Astrocyte of the spinal cord (primary cell): ENCODE data around the gene RSBN1L.
"Not testable (repeated sequence)": the region's sequence is repeated elsewhere in the genome, so short reads cannot be mapped to it uniquely, and the experiment has no call there.

ENCODE experiments used
- DNase-seq: peaks from one replicate; pipeline ENCODE4 v3.0.0; 2011; ENCODE audit warnings: low read depth, low spot score
- H3K4me3 ChIP-seq: 2 replicates; pipeline ENCODE4 v1.5.1; 2011; ENCODE audit warnings: low read depth, mild to moderate bottlenecking, low read length, moderate library complexity
- in situ Hi-C: cut with HindIII; loops from 2 replicates; pipeline ENCODE4 v1.10.0; 2017; ENCODE audit warnings: low sequenced_read_pairs
- TF ChIP-seq, protein P1 (sequence below): IDR thresholded peaks from 2 replicates; pipeline ENCODE4 v1.5.1; 2012; ENCODE audit warnings: low read depth, mild to moderate bottlenecking, low read length, inconsistent platforms

Gene RSBN1L

DNA sequence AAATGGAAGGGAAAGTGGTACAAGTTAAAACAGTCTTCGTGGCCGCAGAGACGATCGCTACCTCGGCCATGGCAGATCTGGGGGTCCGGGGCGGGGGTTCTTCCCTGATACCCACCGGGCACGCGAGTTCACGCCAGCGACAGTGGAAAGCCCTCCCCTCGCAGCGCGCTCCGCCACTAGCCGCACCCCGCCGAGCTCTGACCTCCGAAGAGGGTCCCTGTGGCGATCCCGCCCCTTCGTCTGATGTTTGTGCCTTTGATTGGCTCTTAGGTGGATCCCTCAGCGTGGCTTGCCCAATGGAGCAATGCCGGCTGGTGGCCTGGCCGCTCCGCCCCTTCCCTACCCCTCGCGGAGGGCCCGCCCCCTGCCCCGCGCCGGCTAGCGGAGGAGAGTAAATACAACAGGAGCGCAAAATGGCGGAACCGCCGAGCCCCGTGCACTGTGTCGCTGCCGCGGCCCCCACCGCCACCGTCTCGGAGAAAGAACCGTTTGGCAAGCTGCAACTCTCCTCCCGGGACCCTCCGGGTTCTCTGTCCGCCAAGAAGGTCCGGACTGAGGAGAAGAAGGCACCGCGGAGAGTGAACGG lies at the start of gene RSBN1L:
Gene RSBN1L, plus strand, starts transcription at position 403 of the 586 bp plus-strand sequence. Its CDS starts 11 bp downstream, at position 414.
- H3K4me3 ChIP-seq, result peak within 1 kb of the TSS; percentile 93
- TF ChIP-seq, protein P1, sequence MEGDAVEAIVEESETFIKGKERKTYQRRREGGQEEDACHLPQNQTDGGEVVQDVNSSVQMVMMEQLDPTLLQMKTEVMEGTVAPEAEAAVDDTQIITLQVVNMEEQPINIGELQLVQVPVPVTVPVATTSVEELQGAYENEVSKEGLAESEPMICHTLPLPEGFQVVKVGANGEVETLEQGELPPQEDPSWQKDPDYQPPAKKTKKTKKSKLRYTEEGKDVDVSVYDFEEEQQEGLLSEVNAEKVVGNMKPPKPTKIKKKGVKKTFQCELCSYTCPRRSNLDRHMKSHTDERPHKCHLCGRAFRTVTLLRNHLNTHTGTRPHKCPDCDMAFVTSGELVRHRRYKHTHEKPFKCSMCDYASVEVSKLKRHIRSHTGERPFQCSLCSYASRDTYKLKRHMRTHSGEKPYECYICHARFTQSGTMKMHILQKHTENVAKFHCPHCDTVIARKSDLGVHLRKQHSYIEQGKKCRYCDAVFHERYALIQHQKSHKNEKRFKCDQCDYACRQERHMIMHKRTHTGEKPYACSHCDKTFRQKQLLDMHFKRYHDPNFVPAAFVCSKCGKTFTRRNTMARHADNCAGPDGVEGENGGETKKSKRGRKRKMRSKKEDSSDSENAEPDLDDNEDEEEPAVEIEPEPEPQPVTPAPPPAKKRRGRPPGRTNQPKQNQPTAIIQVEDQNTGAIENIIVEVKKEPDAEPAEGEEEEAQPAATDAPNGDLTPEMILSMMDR, result peak; percentile 34
- DNase-seq, result peak; percentile 98
- in situ Hi-C loops, result no loop called here

DNA sequence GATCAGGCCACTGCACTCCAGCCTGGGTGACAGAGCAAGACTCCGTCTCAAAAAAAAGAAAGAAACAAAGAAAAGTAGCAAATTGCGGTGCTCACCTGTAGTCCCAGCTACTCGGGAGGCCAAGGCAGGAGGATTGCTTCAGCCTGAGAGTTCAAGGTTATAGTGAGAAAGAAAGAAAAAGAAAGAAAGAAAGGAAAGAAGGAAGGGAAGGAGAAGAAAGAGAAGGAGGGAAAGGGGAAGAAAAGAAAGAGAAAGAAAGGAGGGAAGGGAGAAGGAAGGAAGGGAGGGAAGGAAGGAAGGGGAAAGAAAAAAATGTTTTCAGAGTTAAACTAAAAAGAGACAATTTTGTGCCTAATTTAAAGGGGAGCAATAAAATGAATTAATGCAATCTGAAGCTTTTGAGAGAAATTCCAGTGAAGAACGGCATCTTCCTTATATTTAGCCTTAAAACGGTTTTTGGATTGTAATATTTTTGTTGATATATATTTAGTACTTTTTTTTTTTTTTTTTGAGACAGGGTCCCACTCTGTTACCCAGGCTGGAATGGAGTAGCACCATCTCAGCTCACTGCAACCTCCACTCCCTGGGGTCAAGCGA lies 47.4 kb upstream of the RSBN1L start:
- H3K4me3 ChIP-seq, result no peak overlapping the region
- in situ Hi-C loops, result no loop called here
- TF ChIP-seq, protein P1, result no peak
- DNase-seq, result no peak

DNA sequence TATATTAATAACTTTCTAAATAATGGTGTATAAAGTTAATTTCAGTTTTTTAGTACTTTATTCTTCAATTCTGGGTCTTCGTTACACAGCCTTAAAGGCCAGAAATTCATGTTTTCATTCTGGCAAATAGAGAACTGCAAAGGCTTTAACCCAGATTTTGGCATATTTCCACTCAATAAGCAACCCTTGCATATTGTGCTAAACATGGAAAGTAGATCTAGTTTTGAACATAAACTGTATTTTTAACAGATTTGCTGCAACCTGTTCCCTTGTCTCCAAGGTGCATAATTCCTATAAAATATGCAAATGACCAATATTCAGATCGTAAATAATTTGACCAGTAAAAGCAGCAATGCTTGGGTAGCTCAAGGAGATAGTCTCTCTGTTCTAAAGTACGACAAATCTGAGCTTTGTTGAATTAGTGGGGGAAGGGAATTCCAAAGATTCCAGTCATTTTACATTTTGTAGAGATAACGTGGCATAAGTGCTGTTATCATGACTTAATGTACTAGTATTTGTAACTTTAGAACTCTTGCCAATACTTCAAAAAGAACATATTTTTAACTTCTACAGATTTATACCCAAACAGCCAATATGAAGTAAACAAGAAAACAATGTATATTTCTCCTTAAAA lies 46.4 kb upstream of the RSBN1L start:
- in situ Hi-C loops, result no loop called here
- no peak overlapping the region for H3K4me3 ChIP-seq
- TF ChIP-seq, protein P1, result no peak
- DNase-seq, result peak; percentile 45

DNA sequence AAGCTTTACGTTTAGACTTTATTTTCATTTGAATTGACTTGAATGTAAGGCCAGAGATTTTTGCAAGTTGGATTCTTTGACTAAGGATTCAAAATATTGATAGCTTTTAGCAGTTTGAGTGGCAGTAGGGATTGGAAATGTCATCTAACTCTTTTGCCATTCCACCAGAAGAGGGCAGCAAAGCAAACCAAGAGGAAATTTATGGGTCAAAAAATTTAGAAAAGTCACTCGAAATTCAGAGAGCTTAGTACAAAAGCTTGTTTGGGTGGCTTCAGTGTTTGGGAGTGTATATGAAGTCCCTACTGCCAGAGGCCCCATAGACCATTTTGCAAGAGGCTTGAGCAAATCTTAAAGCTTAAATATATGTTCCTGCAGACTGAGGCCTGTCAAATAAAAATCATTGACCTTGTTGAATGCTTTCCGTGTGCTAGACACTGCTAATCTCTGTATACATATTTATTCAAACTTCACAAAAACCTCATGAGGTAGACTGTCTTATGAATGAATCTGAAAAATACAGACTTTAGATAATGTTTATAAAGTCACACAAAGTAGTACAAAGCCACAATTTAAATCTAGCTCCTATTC lies 44.6 kb upstream of the RSBN1L start:
- TF ChIP-seq, protein P1, result peak; percentile 71
- in situ Hi-C loops, result no loop called here
- peak; percentile 43 for DNase-seq
- H3K4me3 ChIP-seq, result no peak overlapping the region

DNA sequence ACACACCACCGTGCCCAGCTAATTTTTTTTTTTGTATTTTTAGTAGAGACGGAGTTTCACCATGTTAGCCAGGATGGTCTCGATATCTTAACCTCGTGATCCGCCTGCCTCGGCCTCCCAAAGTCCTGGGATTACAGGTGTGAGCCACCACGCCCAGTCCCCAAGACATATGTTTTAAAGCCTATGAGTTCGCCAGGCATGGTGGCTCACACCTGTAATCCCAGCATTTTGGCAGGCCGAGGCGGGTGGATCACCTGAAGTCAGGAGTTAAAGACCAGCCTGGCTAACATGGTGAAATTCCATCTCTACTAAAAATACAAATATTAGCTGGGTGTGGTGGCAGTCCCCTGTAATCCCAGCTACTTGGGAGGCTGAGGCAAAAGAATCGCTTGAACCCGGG lies 43.4 kb upstream of the RSBN1L start:
- H3K4me3 ChIP-seq, DNase-seq, in situ Hi-C loops: not testable (repeated sequence)

DNA sequence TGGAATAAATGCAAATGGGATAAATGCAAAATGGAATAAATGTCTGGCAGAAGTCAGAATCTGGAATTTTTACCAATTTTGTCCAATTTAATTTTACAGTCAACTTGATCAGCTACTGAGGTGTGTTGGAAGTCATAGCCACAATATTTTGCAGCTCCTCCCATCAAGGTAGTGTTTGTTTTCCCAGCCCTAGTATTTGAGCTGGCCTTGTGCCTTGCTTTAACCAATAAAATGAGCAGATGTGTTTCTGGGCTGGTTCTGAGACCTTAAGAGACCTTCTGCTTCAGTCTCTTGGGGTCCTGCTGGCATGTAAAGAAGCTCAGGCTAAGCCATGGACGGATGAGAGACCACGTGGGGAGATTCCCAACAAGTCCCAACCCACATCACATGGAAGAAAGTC lies 42.7 kb upstream of the RSBN1L start:
- DNase-seq, result no peak
- H3K4me3 ChIP-seq, result no peak overlapping the region
- in situ Hi-C loops, result no loop called here
- TF ChIP-seq, protein P1, result no peak

DNA sequence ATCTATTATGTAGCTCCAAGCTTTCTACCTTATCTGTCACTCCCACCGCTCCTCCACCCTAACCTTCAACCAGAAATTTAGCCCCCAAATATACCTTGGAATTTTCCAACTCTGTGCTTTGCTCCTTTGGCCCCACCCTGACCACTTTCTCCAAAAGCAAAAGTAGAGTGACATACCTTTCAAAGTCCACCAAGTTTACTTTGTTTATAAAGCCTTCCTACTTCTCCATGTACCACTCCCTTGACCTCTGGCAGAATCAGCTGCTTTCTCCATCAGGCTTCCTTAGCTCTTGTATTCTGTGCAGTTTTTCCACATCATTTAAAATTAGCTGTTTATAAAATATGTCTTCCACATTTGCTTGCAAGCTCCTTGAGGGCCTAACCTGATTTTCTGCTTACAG lies 40.9 kb upstream of the RSBN1L start:
- in situ Hi-C loops, result no loop called here
- no peak for DNase-seq
- H3K4me3 ChIP-seq, result no peak overlapping the region
- TF ChIP-seq, protein P1, result no peak
